Endothelial cell of umbilical vein (primary cell): ENCODE measurements around the gene GLI3. TPM values are rescaled to one million over a fixed set of nuclear protein-coding genes. Genes with fewer than 3 reads are reported as not detected.

ENCODE experiments used
- BruUV-seq: library from RNA; stranded (reverse); fragments of 400-500 nt; replicated peaks from 2 replicates; lab custom pipeline; 2021; lab: Mats Ljungman, UMichigan
- CTCF ChIA-PET: fragments of 300-600, 350-600 bp; sonication (Branson Sonifier 250); formaldehyde crosslinking; loops from one replicate; lab custom pipeline; 2021; ENCODE audit warnings: antibody characterized with exemption, inconsistent platforms; lab: Charles Lee
- POLR2A ChIA-PET: fragments of 300-600, 350-600 bp; sonication (Branson Sonifier 250); formaldehyde crosslinking; loops from one replicate; lab custom pipeline; 2021; ENCODE audit warnings: antibody characterized with exemption, inconsistent platforms; lab: Charles Lee
- DNase-seq: peaks from one replicate; pipeline ENCODE4 v3.0.0-alpha.2; 2011; ENCODE audit warnings: low read depth, low spot score
- FAIRE-seq: peaks from 2 replicates; lab custom pipeline; 2011; peaks lifted over from hg19 to GRCh38; lab: Jason Lieb, UNC
- H2AFZ ChIP-seq: 2 replicates; pipeline ENCODE4 v1.6.0; 2012; ENCODE audit warnings: low read depth, low read length, control low read depth, inconsistent platforms
- H3K27ac ChIP-seq: 2 replicates; pipeline ENCODE4 v1.5.1; 2011; ENCODE audit warnings: low read depth, mild to moderate bottlenecking, control low read depth, low read length, moderate library complexity; ENCODE audit not compliant: insufficient read depth
- H3K27me3 ChIP-seq, 2 experiments: 2 replicates each; pipeline versions ENCODE4 v1.6.0 to v1.6.1; 2011; ENCODE audit warnings: low read length in 2 of 2, mixed read lengths in 1 of 2; ENCODE audit not compliant: control insufficient read depth in 2 of 2, insufficient read depth in 2 of 2
- H3K36me3 ChIP-seq, 2 experiments: 2 replicates in 1 of 2; 3 replicates in 1 of 2; pipeline ENCODE4 v1.5.1; 2011; ENCODE audit warnings: low read length in 2 of 2, mild to moderate bottlenecking in 1 of 2, moderate library complexity in 1 of 2; ENCODE audit not compliant: control insufficient read depth in 2 of 2, insufficient read depth in 2 of 2; ENCODE audit errors: extremely low read depth in 1 of 2
- H3K4me1 ChIP-seq: 3 replicates; pipeline ENCODE4 v1.5.1; 2011; ENCODE audit warnings: mild to moderate bottlenecking, low read length; ENCODE audit not compliant: control insufficient read depth, insufficient read depth; ENCODE audit errors: extremely low read depth
- H3K4me2 ChIP-seq: 2 replicates; pipeline ENCODE4 v1.6.1; 2011; ENCODE audit warnings: low read length, control low read depth, mixed read lengths; ENCODE audit not compliant: insufficient read depth
- H3K4me3 ChIP-seq, 3 experiments: fragments of 200-600 bp in 1 of 3; sonication (generic), shearing (Covaris generic) in 1 of 3; replicated peaks in 1 of 3; 2 replicates each; pipeline ENCODE4 v1.5.1; 2011 to 2016; ENCODE audit warnings: control low read depth in 3 of 3, low read length in 3 of 3, mild to moderate bottlenecking in 2 of 3, inconsistent platforms in 1 of 3, low read depth in 1 of 3, moderate library complexity in 1 of 3; ENCODE audit not compliant: insufficient read depth in 1 of 3
- H3K79me2 ChIP-seq: 2 replicates; pipeline ENCODE4 v1.6.0; 2012; ENCODE audit warnings: low read length, inconsistent platforms; ENCODE audit not compliant: control insufficient read depth, insufficient read depth
- H3K9ac ChIP-seq: replicated peaks from 2 replicates; pipeline ENCODE3; 2011; ENCODE audit warnings: low read length, control low read depth; ENCODE audit not compliant: insufficient read depth; ENCODE audit errors: extremely low read depth
- H3K9me1 ChIP-seq: replicated peaks from 3 replicates; pipeline ENCODE4 v1.6.0; 2011; ENCODE audit warnings: mild to moderate bottlenecking, low read length; ENCODE audit not compliant: control insufficient read depth, insufficient read depth; ENCODE audit errors: extremely low read depth
- H3K9me3 ChIP-seq: replicated peaks from 2 replicates; pipeline ENCODE4 v1.5.1; 2012; ENCODE audit warnings: low read length, inconsistent platforms; ENCODE audit not compliant: control insufficient read depth, insufficient read depth
- H4K20me1 ChIP-seq: replicated peaks from 2 replicates; pipeline ENCODE3; 2011; ENCODE audit warnings: mild to moderate bottlenecking, low read length; ENCODE audit not compliant: control insufficient read depth, insufficient read depth; ENCODE audit errors: extremely low read depth
- EZH2 ChIP-seq: IDR thresholded peaks from 2 replicates; pipeline ENCODE4 v1.6.1; 2012; ENCODE audit warnings: borderline replicate concordance, low read depth, mild to moderate bottlenecking, moderate library complexity, low read length, inconsistent platforms; ENCODE audit not compliant: severe bottlenecking
- FOS ChIP-seq: IDR thresholded peaks from 2 replicates; pipeline ENCODE4 v1.6.1; 2011; ENCODE audit warnings: mild to moderate bottlenecking, low read length, moderate library complexity, borderline replicate concordance; ENCODE audit not compliant: insufficient read depth
- GATA2 ChIP-seq: IDR thresholded peaks from 2 replicates; pipeline ENCODE4 v1.7.0; 2011; ENCODE audit warnings: low read depth, mild to moderate bottlenecking, moderate library complexity, mixed read lengths, low read length; ENCODE audit not compliant: insufficient read length, insufficient read depth
- JUN ChIP-seq: IDR thresholded peaks from 2 replicates; pipeline ENCODE4 v1.6.1; 2011; ENCODE audit warnings: borderline replicate concordance, low read depth; ENCODE audit not compliant: insufficient read length, insufficient read depth
- MYC ChIP-seq: IDR thresholded peaks from one replicate; pipeline ENCODE4 v1.6.1; 2011; ENCODE audit warnings: mild to moderate bottlenecking, low read depth, low read length
- POLR2AphosphoS5 ChIP-seq: IDR thresholded peaks from 2 replicates; pipeline ENCODE4 v1.6.1; 2012; ENCODE audit warnings: low read depth, mild to moderate bottlenecking, control low read depth, low read length, moderate library complexity; ENCODE audit not compliant: insufficient read depth
- dilution Hi-C: fragments of 300-500 bp; cut with MboI; formaldehyde crosslinking; loops from one replicate; pipeline ENCODE4 v1.15.0; 2019; ENCODE audit warnings: low sequenced_read_pairs; ENCODE audit not compliant: extremely low pct_ligation_motif_present
- intact Hi-C: fragments of 100-400 bp; cut with micrococcal nuclease; formaldehyde crosslinking; loops from one replicate; pipeline ENCODE4 v1.10.0; 2022
- polyA plus RNA-seq, 4 experiments: library from polyadenylated mRNA; depleted of rRNA in 3 of 4; stranded (reverse) in 3 of 4; unstranded in 1 of 4; fragments of >200 nt; gene quantifications; 2 replicates each; pipeline versions ENCODE4 v1.2.1 to v1.2.3, GENCODE V29; 2011 to 2012; ENCODE audit warnings: missing spikeins in 1 of 4
- total RNA-seq: library from RNA; stranded (reverse); gene quantifications from 2 replicates; pipeline ENCODE4 v1.2.3, GENCODE V29; 2021
- TF ChIP-seq, protein P1 (sequence below): IDR thresholded peaks from 2 replicates; pipeline ENCODE4 v1.6.1; 2011; ENCODE audit not compliant: insufficient read depth, insufficient read length
- TF ChIP-seq, protein P2 (sequence below), 2 donors: IDR thresholded peaks; 1 replicate in 1 of 2; 2 replicates in 1 of 2; pipeline ENCODE4 v1.5.1; 2011; ENCODE audit warnings: low read length in 2 of 2, mild to moderate bottlenecking in 2 of 2, moderate library complexity in 2 of 2, control low read depth in 1 of 2, inconsistent platforms in 1 of 2, low read depth in 1 of 2; ENCODE audit not compliant: insufficient read depth in 1 of 2; ENCODE audit errors: extremely low read depth in 1 of 2

Gene GLI3
- total and polyA plus RNA-seq, 2 donors (not counting 3 experiments of a cell fraction or from before 2014, with no cell fraction given): 6.0 to 24.9 TPM

DNA sequence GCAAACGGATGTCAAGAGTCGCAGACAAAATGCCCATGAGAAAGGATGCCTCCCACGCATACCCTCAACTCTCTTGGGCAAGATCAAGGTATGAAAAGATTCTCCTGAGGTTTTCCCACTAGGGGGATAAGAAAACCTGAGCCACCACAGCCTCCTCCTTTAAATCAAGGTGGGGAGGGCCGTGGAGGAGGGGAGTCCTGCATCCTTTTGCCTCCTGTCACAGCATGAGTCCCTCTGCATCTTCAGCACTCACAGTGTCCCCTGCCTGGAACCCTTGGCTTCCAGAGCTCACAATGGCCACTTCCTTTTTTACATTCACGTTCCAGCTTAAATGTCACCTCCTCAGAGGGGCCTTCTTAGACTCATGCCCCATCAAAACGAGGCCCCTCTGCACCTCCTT is 207.6 kb downstream of the GLI3 start:
- dilution Hi-C loops (no loop called here), intact Hi-C loops (no loop called here)
- DNase-seq (no peak), FAIRE-seq (no peak)
- no peak overlapping the region for H3K4me3 ChIP-seq
- POLR2A ChIA-PET: no interaction called here
- TF ChIP-seq, protein P1, sequence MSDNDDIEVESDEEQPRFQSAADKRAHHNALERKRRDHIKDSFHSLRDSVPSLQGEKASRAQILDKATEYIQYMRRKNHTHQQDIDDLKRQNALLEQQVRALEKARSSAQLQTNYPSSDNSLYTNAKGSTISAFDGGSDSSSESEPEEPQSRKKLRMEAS: no peak
- TF ChIP-seq GATA2 (no peak), POLR2AphosphoS5 (no peak), EZH2 (no peak), JUN (no peak), MYC (no peak), FOS (no peak)
- TF ChIP-seq, protein P2, sequence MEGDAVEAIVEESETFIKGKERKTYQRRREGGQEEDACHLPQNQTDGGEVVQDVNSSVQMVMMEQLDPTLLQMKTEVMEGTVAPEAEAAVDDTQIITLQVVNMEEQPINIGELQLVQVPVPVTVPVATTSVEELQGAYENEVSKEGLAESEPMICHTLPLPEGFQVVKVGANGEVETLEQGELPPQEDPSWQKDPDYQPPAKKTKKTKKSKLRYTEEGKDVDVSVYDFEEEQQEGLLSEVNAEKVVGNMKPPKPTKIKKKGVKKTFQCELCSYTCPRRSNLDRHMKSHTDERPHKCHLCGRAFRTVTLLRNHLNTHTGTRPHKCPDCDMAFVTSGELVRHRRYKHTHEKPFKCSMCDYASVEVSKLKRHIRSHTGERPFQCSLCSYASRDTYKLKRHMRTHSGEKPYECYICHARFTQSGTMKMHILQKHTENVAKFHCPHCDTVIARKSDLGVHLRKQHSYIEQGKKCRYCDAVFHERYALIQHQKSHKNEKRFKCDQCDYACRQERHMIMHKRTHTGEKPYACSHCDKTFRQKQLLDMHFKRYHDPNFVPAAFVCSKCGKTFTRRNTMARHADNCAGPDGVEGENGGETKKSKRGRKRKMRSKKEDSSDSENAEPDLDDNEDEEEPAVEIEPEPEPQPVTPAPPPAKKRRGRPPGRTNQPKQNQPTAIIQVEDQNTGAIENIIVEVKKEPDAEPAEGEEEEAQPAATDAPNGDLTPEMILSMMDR (IDR thresholded peaks at IDR 0.05; ENCODE audit: extremely low read depth in 1 of 2, insufficient read depth in 1 of 2, low read depth in 1 of 2, low read length in 2 of 2): no peak
- H3K9ac ChIP-seq: no peak overlapping the region
- no peak overlapping the region for H3K4me2 ChIP-seq
- CTCF ChIA-PET: interaction anchor here (1.3 kb wide), 1 partner anchor 49 kb away, joined by 3 read pairs; no protein-coding TSS in a partner anchor
- no peaks in the 10 kb centered on the region for H3K79me2 ChIP-seq
- no peaks in the 10 kb centered on the region for H3K4me1 ChIP-seq
- H2AFZ ChIP-seq: no peak overlapping the region
- H3K9me1 ChIP-seq: no peaks in the 10 kb centered on the region
- no peaks in the 10 kb centered on the region for H3K9me3 ChIP-seq
- no TSS peak for BruUV-seq
- peaks cover 0 to 2% of the 10 kb centered on the region in 2 experiments for H3K36me3 ChIP-seq
- no peaks in the 10 kb centered on the region for H3K27me3 ChIP-seq
- H3K27ac ChIP-seq: no peak overlapping the region
- H4K20me1 ChIP-seq: no peaks in the 10 kb centered on the region
